ENCODE results near the gene ZNF783.
"Not testable (repeated sequence)": the region's sequence is repeated elsewhere in the genome, so short reads cannot be mapped to it uniquely, and the experiment has no call there.

ZNF783 gene

GRCh38 chr7:149261829-149262617 is at the start of gene ZNF783:
Gene ZNF783 (plus strand): TSS chr7:149262196. CDS start chr7:149262334, 138 bp downstream.
- peak; percentile 67 to 76 for DNase-seq

DNA sequence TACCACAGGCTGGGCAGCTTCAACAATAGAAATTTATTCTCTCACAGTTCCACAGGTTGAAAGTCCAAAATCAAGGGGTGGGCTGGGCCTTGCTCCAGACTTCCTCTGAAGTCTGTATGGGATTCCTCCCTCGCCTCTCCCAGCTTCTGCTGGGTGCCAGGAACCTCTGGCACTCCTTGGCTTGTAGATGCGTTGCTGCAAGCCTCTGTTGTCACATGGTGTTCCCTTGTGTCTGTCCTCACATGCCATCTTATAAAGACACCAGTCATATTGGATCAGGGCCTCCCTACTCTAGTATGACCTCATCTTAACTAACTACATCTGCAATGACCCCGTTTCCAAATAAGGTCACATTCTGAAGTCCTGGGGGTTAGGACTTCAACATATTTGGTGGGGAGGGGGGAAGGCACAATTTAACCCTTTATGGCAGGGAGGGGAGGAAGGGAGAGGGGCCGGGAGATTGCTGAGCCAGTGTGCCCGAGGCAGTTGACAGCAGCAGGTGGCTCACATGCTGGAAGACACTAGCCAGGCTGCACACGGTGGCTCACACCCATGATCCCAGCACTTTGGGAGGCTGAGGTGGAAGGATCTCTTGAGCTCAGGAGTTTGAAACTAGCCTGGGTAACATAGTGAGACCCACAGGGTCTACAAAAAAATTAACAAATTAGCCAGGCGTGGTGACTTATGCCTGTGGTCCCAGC is 47.8 kb upstream of the ZNF783 start:
- DNase-seq, result no peak

GRCh38 chr7:149216402-149216801 is 45.6 kb upstream of the ZNF783 start:
- no peak for DNase-seq

DNA sequence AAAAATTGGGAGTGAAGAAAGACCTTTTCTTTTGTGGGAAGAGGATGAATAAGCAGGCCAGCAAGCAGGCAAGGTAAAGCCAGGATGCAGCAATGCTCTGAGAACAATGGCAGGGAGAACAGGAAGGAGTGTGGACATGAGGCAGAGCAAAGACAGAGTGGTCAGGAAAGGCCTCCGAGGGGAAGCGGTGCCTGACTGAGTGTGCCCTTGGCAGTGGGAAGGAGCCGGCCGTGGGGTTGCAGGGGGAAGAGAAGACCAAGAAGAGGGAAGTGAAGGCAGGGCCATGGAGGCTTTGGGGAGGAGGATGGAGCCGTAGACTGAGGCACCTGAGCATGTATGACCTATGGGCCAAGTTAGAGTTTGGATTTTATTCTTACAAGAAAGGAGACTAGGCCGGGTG is 44.4 kb upstream of the ZNF783 start:
- DNase-seq, result no peak

DNA sequence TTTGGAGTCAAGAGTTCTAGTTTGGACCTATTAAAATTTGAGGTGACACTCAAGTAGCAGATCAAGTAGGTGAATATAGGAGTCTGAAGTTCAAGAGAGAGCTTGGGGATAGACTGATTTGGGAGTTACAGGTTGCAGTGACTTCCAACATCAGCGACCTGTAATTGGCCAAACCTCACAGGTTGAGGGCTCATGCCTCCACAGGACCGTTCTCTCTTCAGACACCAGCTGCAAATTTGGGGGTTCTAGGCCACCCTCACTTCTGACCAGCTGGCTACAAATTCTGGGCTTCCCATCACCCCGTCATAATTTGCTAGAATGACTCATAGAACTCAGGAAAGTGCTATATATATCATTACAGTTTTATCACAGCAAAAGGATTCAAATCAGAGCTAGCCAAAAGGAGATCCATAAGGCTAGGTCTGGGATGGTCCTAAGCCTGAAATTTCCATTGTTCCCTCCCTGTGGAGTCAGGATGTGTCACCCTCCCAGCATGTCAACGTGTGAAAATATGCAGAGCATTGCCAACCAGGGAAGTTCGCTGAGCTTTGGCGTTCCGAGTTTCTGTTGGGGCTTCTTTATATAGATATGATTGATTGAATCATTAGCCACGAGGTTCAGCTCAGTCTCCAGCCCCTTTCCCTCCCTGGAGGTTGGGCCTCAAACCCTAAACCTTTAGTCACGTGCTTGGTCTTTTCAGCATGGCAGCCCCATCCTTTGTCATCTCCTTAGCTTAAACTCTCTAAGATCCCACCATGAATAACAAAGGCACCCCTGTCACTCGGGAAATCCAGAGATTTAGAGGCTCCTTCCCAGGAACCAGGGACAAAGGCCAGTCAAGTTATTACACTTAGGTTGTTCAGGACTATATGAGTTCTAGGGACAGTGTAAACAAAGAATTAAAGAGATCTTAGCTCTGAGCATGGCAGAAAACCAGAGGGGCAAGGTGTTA is 43.3 kb upstream of the ZNF783 start:
- no peak for DNase-seq

GRCh38 chr7:149220534-149220933 is 41.5 kb upstream of the ZNF783 start:
- no peak for DNase-seq

DNA sequence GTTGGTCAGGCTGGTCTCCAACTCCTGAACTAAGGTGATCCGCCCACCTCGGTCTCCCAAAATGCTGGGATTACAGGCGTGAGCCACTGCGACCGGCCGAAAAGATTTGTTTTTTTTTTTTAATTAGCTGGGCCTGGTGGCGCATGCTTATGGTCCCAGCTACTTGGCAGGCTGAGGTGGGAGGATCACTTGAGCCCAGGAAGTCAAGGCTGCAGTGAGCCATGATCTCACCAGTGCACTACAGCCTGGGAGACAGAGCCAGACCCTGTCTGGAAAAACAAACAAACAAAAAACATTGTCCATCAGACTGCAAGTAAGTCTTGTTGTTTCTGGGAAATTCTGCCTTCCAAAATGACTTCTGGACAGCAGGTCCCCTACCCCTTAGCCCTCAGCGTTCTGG is 38.8 kb upstream of the ZNF783 start:
- DNase-seq, result no peak

- no peak for DNase-seq
Observed at GRCh38 chr7:149223761-149224160, 38.2 kb upstream of the ZNF783 start.

- DNase-seq, result no peak
Observed at GRCh38 chr7:149224352-149224751, 37.6 kb upstream of the ZNF783 start.

- DNase-seq, result no peak
Observed at GRCh38 chr7:149225106-149225505, 36.9 kb upstream of the ZNF783 start.

DNA sequence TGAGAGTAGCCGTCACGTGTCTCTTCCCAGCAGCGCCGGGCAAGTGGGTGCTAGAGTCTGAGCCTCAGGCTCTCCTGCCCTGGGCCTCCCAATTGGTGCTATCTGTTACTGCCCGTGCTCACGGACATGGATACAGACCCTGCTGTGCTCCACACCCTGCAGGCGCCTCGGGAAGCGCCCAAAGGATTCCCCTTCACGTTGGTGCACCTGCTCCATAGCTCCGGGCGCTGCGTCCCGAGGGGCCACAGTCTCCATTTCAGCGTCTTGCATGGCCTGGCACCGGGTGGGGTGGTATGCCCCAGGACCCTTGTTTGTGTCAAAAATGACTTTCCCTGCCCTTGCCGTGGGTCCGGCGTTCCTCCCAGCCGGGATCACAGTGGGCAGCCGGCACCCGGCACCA is 36.3 kb upstream of the ZNF783 start:
- no peak for DNase-seq

GRCh38 chr7:149226366-149226765 is 35.6 kb upstream of the ZNF783 start:
- DNase-seq, result not testable (repeated sequence)

DNA sequence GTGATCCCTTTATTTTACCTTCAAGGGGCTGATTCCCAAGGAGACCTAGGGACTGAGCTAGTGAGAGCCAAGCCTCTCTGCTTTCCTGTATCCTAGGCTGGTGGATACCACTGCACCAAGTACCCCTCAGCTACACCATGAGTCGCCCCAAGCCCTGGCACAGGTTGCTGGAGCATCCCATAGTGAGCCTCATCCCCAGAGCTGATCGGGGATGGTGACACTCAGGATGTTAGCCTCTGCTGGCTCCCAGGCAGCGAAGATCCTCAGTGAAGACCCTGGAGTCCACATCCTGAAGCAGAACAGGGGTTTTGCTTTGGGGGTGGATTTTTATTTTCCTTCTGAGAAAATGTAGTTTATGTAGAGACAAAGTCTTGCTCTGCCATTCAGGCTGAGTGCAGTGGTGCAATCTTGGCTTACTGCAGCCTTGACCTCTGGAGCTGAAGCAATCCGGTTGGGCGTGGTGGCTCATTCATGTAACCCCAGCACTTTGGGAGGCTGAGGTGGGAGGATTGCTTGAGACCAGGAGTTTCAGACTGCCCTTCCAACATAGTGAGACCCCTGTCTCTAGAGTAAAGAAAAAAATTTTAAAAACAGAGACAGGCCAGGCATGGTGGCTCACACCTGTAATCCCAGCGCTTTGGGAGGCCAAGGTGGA is 35.0 kb upstream of the ZNF783 start:
- no peak for DNase-seq

DNA sequence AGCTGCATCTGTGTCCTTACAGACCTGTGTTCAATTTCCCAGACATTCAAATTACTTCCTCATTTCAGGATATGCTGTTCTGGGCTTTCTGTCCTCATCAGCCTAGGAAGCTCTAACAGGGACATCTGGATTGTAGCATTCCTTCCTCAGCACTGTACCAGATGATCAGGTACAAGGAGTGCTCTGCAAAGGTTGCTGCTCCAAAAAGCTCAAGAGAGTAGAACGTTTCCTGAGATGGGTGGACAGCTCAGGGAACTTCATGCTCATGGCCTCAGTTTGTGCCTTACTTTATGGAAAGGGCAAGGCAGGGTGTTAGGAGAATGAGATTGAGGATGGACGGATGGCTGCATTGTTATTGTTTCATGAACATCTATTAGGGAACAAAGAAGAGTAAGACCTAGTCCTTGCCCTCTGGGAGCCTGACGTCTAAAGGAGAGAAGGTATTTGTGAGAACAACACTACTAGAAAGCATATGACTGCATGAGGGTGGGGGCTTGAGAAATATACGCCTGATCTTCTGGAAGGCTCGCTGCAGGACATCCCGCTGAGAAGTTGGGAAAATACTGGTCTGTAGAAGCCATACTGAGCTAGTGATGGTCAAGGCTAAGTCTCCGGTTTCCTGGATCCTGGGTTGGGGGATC is 33.0 kb upstream of the ZNF783 start:
- peak; percentile 16 to 27 for DNase-seq

DNA sequence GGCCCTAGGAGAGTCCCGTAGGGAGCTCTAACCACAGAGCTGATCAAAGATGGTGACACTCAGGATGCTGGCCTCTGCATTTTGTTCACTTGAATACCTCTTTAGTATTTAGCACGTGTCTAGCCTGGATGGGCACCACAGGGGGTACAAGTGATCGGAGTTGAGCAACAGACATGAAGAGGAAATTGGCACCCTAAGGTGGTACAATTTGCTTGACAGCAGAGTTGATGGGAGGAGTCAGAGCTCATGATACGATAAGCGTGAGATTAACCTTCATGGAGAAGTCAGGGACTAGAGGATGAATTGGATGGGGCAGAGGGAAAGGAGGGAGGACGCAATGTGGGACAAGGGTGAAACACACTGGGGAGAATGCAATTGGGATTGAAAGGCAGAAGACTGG is 32.5 kb upstream of the ZNF783 start:
- DNase-seq, result no peak

DNA sequence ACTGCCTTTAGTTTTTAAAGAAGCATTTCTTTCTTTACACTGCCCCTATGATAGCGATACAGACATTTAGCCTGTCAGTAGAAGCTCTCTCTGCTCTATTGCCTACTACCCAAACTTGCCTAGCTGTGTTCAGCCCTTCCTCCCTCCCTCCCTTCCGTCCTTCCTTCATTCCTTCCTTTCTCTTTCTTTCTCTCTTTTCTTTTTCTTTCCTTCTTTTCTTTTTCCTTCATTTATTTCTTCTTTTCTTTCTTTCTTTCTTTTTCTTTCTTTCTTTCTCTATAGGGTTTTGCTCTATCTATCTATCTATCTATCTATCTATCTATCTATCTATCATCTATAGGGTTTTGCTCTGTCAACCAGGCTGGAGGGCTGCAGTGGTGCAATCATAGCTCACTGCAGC is 29.6 kb upstream of the ZNF783 start:
- no peak for DNase-seq

- DNase-seq, result not testable (repeated sequence)
Observed at GRCh38 chr7:149233655-149234204, 28.3 kb upstream of the ZNF783 start.

DNA sequence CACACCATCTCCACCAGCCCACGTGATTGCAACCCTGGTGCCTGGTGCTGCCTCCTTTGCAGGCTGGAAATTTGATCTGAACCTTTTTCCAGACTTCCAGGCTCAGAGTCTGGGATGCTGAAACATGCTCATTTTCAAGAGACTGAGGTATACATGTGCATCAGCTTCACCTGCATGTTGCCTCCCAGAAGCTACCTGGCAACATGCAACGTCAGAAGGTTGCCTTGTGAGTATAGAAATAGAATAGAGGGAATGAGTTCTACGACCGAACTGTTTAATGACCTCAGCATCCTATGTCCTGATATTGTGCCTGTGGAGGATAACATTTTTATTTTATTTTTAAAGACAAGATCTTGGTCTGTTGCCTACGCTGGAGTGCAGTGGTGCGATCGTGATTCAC is 24.5 kb upstream of the ZNF783 start:
- no peak for DNase-seq

DNA sequence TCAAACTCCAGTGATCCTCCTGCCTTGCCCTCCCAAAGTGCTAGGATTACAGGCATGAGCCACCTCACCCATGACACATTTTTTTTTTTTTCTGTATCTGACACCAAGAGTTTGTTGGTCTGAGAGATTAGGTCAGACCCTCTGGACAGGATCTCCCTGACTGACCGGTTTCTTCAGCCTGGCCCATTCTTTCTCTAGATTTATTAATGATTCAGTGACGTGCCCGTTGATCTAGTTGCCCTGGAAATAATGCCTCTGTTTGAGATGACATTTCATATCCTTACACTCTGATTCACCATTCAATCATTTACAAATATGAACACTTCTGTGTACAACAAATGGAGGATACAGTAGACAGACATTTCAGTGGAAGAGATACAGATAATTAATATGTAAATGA is 23.9 kb upstream of the ZNF783 start:
- DNase-seq, result no peak

DNA sequence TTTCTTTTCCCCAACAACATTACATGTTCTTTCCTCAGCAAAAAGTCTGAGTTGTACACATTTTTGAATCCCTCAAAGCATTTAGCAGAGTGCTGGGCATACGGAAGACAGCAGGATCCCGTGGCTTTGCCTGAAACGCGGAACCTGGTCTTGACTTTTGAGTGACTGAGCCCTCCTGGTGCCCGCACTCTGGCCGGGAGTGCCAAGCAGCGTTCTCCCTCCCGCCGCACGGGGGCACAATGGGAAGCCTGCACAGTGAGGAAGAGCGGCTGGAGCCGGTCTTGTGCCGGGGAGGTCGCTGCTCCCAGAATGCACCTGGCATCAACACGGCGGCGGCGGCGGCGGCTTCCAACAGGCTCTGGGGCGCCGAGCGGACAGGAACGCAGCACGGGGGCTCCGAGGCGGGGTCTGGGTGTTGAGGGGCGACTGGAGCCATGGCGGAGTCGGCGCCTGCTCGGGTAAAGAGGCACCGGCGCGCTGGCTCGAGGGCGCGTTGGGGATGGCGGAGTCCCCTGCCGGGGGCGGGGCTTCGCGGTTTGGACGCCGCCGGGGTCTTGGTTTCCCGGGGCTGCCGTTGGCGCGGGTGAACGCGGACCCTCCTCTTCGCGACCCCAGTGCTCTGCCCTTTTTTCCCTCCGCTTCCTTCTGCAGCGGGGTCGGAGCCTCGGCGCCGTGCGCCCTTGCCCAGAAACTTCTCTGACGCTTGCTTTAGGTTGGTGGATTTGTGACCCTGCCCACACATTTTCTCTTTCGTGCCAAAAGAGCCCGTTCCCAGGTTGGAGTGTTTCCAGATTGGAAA is 22.5 kb upstream of the ZNF783 start, which contains the start of gene ZNF212:
ZNF212 (plus strand) TSS at position 307 of the 799 bp plus-strand sequence; CDS start at position 435, 128 bp downstream.
- DNase-seq, result peak; percentile 88 to 94

DNA sequence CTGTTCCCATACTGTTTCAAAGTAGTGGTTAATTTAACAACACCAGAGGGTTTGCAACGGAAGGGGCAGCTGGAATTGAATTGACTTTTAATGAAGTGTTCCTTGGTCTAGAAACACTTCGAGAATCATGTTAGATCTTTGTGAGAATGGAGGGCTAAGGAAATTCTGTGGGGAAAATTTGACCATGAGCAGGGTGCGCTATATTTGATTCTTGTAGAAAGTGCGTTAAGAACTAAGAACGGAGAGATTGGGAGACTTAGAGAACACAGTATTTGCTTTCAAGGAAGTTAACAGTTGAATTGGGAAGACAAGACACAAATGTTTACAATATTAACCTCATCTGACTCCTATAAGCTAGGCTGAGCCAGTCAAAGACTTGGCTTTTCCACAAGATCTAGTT is 21.4 kb upstream of the ZNF783 start:
- no peak for DNase-seq

All from Kasumi-1 (cell line).